GM21737 (cell line): ENCODE data around the gene GIPC2.
A peak's percentile ranks its signal among the peaks of the same experiment; 100 is the strongest.
"Not testable (repeated sequence)": the region's sequence is repeated elsewhere in the genome, so short reads cannot be mapped to it uniquely, and the experiment has no call there.

Experiments used
- ATAC-seq: cut with Tn5 transposase; IDR thresholded peaks from one replicate; pipeline ENCODE4 v1.9.1; 2021; ENCODE audit warnings: mild to moderate bottlenecking, moderate library complexity; ENCODE audit not compliant: unreplicated experiment

GIPC2 gene, protein sequence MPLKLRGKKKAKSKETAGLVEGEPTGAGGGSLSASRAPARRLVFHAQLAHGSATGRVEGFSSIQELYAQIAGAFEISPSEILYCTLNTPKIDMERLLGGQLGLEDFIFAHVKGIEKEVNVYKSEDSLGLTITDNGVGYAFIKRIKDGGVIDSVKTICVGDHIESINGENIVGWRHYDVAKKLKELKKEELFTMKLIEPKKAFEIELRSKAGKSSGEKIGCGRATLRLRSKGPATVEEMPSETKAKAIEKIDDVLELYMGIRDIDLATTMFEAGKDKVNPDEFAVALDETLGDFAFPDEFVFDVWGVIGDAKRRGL

DNA sequence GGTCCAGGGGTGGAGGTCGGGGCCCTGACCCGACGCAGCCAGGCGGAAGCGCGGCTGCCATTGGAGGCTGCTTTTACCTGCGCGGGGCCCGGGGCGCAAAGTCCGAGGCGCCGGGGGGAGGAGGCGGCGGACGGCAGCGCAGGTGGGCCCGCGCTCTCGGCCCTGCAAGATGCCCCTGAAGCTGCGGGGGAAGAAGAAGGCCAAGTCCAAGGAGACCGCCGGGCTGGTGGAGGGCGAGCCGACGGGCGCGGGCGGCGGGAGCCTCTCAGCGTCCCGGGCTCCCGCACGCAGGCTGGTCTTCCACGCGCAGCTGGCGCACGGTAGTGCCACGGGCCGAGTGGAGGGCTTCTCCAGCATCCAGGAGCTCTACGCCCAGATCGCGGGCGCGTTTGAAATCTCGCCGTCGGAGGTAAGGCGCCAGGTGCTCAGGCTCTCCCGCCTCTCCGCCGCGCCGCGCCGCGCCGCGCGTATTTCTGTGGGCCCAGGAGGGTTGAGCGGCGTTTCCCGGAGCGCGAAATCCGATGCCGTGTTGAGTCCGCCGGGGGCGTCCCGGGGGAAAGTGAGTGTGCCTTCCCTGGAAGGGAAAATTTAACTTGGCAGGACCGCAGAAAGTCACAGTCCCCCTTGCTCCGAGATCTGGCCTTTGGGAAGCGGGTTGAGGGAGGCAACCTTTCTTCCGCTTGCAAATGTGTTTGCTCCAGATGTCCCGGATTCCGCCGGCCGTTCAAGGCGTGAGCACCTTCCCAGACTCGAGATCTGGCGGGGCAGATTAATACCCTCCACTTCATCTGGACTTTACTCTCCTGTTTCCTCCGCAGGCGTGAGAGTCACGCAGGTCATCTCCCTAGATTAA lies at the start of gene GIPC2:
Gene GIPC2, plus strand, starts transcription at position 41 of the 853 bp plus-strand sequence. Its CDS starts 129 bp downstream, at position 170.
- ATAC-seq, result no peak

DNA sequence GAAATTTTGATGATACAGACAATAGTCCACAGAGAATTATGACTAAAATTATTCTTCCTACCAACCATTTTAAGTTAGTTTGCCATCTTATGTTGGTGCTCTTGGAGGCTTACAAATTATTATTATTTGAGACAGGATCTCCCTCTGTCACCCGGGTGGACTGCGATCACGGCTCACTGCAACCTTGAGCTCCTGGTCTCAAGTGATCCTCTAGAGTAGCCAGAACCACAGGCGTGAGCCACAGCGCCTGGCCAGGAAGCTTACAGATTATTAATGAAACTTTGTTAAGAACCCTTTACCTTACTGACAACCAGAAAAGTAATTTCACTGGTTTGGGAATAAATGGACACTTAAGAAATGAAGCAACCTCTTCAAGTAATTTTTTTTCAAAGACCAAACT lies 49.0 kb upstream of the GIPC2 start:
- no peak for ATAC-seq

DNA sequence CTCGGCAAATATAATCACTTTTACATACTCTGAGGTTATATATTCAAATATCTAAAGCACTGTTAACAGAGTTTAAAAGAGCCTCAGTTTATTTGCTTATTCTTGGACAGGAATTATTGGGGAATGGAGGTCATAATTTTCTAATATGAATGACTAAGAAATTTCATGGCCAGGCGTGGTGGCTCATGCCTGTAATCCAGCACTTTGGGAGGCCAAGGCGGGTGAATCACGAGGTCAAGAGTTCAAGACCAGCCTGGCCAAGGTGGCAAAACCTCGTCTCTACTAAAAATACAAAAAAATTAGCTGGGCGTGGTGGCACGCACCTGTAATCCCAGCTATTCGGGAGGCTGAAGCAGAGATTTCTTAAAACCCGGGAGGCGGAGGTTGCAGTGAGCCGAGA lies 45.2 kb upstream of the GIPC2 start:
- ATAC-seq, result not testable (repeated sequence)

GRCh38 chr1:78003070-78003746 lies 42.6 kb upstream of the GIPC2 start:
- no peak for ATAC-seq

DNA sequence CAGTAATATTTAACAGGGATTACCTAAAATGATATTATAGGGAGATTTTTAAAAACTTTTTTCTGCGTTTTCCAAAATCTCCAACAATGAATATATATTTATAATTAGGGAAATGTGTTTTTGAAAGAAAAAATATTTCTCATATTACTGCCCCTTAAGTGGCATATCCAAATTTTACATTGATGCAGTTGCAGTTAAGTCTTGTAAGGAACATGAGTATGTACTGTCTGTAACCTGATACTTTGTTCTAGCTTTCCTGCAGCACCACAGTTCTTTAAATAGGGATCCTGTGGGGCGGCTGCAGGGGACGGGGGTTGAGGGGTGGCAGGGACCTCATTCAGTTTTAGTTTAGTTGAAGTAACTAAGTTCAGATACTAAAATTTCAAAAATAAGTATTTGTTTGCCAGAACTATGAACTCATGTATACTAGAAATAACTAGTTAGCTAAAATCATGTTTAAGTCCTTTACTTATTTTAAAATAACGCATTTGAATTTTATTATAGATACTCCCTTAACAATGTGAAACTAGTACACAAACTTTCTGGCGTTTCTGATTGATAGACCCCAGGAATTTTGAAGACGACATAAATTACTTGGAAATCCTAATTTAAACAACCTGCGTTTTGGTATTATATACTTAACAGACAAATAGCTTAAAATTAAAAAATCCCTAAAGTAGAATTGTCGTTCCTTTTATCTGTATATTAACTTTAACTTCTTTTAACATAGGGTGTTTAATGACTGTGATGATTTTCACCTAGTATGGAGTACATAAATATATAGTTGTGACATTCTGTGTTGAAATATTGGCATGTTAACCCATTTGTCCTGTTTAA lies 41.7 kb upstream of the GIPC2 start:
- peak; percentile 45 for ATAC-seq

- ATAC-seq, result peak; percentile 96
These were observed 40.9 kb upstream of the GIPC2 start, which contains the start of gene DNAJB4 for GRCh38 chr1:78004719-78005447. Gene DNAJB4 (plus strand): TSS chr1:78004939. CDS start chr1:78005111, 172 bp downstream.

DNA sequence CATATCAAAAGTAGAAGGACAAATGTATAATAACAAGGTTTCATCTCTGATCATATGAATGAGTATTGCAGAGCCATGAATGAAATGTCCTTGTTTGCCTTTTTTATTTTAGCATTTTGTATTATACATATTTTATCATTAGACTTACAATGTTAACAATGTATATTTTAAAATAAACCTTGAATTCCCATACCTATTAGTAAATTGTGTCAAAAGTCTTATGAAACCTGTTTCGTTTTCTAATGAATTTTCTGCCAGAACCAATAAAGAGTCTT lies 40.4 kb upstream of the GIPC2 start:
- no peak for ATAC-seq

DNA sequence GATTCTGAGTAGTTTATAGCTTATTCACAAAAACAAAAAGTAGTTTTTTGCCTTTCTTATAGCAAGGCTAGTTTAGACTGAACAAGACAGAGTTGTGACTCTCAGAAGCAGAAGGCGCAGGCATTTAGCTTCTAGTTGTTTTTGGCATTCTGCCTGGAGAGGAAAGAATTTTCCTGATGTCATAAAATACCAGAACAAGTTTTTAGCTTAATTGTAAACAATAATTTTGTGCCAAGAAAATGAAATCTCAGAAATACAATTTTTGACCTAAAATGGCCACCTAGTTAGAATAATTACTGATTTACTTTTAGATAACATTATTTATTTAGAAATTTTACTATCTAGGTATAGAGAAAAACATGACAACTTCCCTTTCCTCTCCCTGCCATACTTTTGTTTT lies 40.0 kb upstream of the GIPC2 start:
- no peak for ATAC-seq

DNA sequence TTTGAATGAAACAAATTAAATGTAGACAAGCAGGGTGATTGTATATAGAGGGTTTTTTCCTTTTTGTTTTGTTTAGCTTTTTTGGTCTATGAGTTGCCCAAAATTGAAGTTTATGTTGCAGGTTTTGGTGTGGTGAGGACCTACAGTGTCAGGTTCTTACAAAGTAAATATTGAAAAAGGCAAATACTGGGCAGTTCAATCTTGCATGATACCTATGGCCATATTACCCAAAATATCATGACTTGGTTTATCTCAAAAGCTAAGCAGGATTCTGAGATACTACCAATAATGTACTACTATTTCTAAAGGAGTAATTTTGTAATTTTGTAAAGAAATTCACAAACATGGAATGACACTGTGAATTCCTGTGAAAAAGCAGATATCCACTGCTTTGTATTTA lies 39.2 kb upstream of the GIPC2 start:
- no peak for ATAC-seq

DNA sequence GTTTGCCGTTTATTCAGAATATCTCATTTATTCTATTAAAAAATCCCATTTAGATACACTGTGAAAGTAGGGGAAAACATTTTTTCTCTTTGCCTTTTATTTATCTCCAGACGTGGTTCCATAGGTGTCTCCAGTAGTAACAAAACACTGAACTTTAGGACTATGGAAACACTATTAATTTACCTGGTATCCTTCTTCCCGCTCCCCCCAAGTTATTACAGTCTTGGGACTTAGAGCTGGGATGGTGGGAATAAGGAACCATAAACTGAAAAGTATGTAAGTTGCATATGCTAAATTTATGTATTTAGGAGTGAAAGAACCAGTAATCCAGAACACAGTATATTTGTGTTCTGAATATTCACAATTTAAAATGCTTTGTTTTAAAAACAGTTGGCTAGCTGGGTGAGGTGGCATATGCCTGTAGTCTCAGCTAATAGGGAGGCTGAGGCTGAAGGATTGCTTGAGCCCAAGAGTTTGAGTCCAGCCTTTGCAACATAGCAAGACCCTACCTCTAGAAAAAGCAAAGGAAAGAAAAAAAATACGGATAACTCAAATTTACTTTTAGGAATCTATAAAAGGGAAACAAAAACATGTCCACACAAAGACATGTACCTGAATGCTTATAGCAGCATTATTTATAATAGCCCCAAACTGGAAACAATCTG lies 38.0 kb upstream of the GIPC2 start:
- ATAC-seq, result no peak

GRCh38 chr1:78009276-78009675 lies 36.5 kb upstream of the GIPC2 start:
- no peak for ATAC-seq

GRCh38 chr1:78009836-78010235 lies 35.9 kb upstream of the GIPC2 start:
- ATAC-seq, result no peak

GRCh38 chr1:78011050-78011449 lies 34.7 kb upstream of the GIPC2 start:
- no peak for ATAC-seq

GRCh38 chr1:78015148-78015547 lies 30.6 kb upstream of the GIPC2 start:
- no peak for ATAC-seq

- ATAC-seq, result no peak
These were observed 26.7 kb upstream of the GIPC2 start for GRCh38 chr1:78019024-78019423.

- not testable (repeated sequence) for ATAC-seq
These were observed 24.6 kb upstream of the GIPC2 start for GRCh38 chr1:78021134-78021533.

DNA sequence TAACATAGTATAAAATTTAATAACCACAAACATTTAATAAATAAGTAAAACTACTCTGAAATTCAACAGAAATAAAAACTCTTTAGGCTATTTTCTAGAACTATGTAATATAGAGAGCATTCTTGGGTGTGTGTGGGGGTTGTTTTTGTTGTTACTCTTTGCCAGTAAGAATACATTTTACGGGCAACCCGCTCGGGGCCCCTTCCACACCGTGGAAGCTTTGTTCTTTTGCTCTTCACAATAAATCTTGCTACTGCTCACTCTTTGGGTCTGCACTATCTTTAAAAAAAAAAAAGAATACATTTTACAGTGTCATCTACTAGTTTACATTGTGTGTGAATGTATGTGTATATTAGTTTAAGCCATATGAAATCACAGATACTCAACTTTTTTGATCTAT lies 16.0 kb upstream of the GIPC2 start:
- no peak for ATAC-seq

GRCh38 chr1:78032996-78033796 lies 12.6 kb upstream of the GIPC2 start:
- ATAC-seq, result no peak

- ATAC-seq, result no peak
These were observed 12.0 kb upstream of the GIPC2 start for GRCh38 chr1:78033797-78034172.
